B cell (primary cell): ENCODE results near the gene CCDC7. TPM values are rescaled to one million over a fixed set of nuclear protein-coding genes. Genes with fewer than 3 reads are reported as not detected.
"Not testable (repeated sequence)": the region's sequence is repeated elsewhere in the genome, so short reads cannot be mapped to it uniquely, and the experiment has no call there.

Source experiments
- ATAC-seq: fragments of 200-7000 bp; cut with Tn5 transposase; one replicate; pipeline ENCODE4 v1.10.0; 2021; ENCODE audit warnings: low read depth, mild to moderate bottlenecking, moderate number of reproducible peaks, moderate library complexity
- CTCF ChIA-PET: fragments of 350-600 bp; sonication (Branson Sonifier 250); formaldehyde crosslinking; loops from one replicate; lab custom pipeline; 2021; ENCODE audit warnings: antibody characterized with exemption, inconsistent platforms; lab: Charles Lee
- POLR2A ChIA-PET: fragments of 350-600 bp; sonication (Branson Sonifier 250); formaldehyde crosslinking; loops from one replicate; lab custom pipeline; 2021; ENCODE audit warnings: antibody characterized with exemption; lab: Charles Lee
- DNase-seq: peaks from one replicate; pipeline ENCODE4 v3.0.0; 2013
- H2AFZ ChIP-seq: 2 replicates; pipeline ENCODE4 v1.6.1; 2012; ENCODE audit warnings: mild to moderate bottlenecking, low read depth, low read length; ENCODE audit not compliant: insufficient read depth, poor library complexity, severe bottlenecking
- H3K27ac ChIP-seq, 2 donors: 1 replicate in 1 of 2; 2 replicates in 1 of 2; pipeline ENCODE4 v1.5.1; 2012 to 2013; ENCODE audit warnings: low read length in 2 of 2, mild to moderate bottlenecking in 2 of 2, moderate library complexity in 1 of 2
- H3K27me3 ChIP-seq, 4 experiments: fragments of 200-600 bp in 1 of 4; sonication (generic) in 1 of 4; replicated peaks in 1 of 4; 1 replicate in 2 of 4; 2 replicates in 2 of 4; pipeline versions ENCODE4 v1.6.1 to v1.7.0; 2013 to 2016; ENCODE audit warnings: low read length in 3 of 4, mild to moderate bottlenecking in 2 of 4, mixed read lengths in 1 of 4, moderate library complexity in 1 of 4; ENCODE audit not compliant: insufficient read depth in 4 of 4, control insufficient read depth in 3 of 4; ENCODE audit errors: control extremely low read depth in 1 of 4
- H3K36me3 ChIP-seq, 2 experiments: replicated peaks in 1 of 2; 1 replicate in 1 of 2; 2 replicates in 1 of 2; pipeline versions ENCODE4 v1.6.1 to v1.7.1; 2013; ENCODE audit warnings: low read length in 1 of 2; ENCODE audit not compliant: insufficient read depth in 2 of 2, control insufficient read depth in 1 of 2; ENCODE audit errors: control extremely low read depth in 1 of 2, extremely low read depth in 1 of 2
- H3K4me1 ChIP-seq, 2 donors: fragments of 200-600 bp in 1 of 2; sonication (generic) in 1 of 2; 1 replicate in 1 of 2; 2 replicates in 1 of 2; pipeline versions ENCODE4 v1.5.1 to v1.6.1; 2013 to 2017; ENCODE audit warnings: low read length in 2 of 2; ENCODE audit not compliant: control insufficient read depth in 2 of 2, insufficient read depth in 2 of 2
- H3K4me2 ChIP-seq: replicated peaks from 2 replicates; pipeline ENCODE3; 2012; ENCODE audit warnings: mild to moderate bottlenecking, low read depth, low read length; ENCODE audit not compliant: poor library complexity, severe bottlenecking
- H3K4me3 ChIP-seq, 5 experiments: fragments of 200-600 bp in 1 of 5; sonication (generic) in 1 of 5; 1 replicate in 3 of 5; 2 replicates in 2 of 5; pipeline versions ENCODE4 v1.5.1 to v1.7.0; 2011 to 2016; ENCODE audit warnings: low read length in 4 of 5, mild to moderate bottlenecking in 4 of 5, low read depth in 2 of 5, control low read depth in 1 of 5, moderate library complexity in 1 of 5; ENCODE audit not compliant: insufficient read depth in 1 of 5; ENCODE audit errors: control extremely low read depth in 1 of 5, extremely low read depth in 1 of 5
- H3K79me2 ChIP-seq: fragments of 200-600 bp; sonication (generic); one replicate; pipeline ENCODE4 v1.6.0; 2016; ENCODE audit warnings: low read length; ENCODE audit not compliant: control insufficient read depth, insufficient read depth
- H3K9ac ChIP-seq: fragments of 200-600 bp; sonication (generic); 2 replicates; pipeline ENCODE4 v1.6.1; 2017; ENCODE audit warnings: mild to moderate bottlenecking, low read length, moderate library complexity
- H3K9me3 ChIP-seq, 3 donors: one replicate each; pipeline versions ENCODE4 v1.6.1 to v1.7.1; 2013; ENCODE audit warnings: low read length in 2 of 3; ENCODE audit not compliant: control insufficient read depth in 2 of 3, insufficient read depth in 1 of 3; ENCODE audit errors: control extremely low read depth in 1 of 3
- H4K20me1 ChIP-seq: 2 replicates; pipeline ENCODE4 v1.6.0; 2012; ENCODE audit warnings: mild to moderate bottlenecking, low read length; ENCODE audit not compliant: insufficient read depth, control insufficient read depth, poor library complexity, severe bottlenecking
- H3K27ac Mint-ChIP-seq: one replicate; pipeline ENCODE4 v1.8.0; 2021; ENCODE audit warnings: mixed read lengths
- H3K27me3 Mint-ChIP-seq: one replicate; pipeline ENCODE4 v1.8.0; 2021; ENCODE audit warnings: mixed read lengths
- H3K4me1 Mint-ChIP-seq: one replicate; pipeline ENCODE4 v1.8.0; 2021; ENCODE audit warnings: mixed read lengths
- H3K4me3 Mint-ChIP-seq: one replicate; pipeline ENCODE4 v1.8.0; 2021; ENCODE audit warnings: mixed read lengths
- H3K9me3 Mint-ChIP-seq: one replicate; pipeline ENCODE4 v1.8.0; 2022; ENCODE audit warnings: mixed read lengths; ENCODE audit not compliant: insufficient read depth
- EZH2 ChIP-seq: IDR thresholded peaks from 2 replicates; pipeline ENCODE4 v1.6.1; 2012; ENCODE audit warnings: borderline replicate concordance, low read depth, mild to moderate bottlenecking, moderate library complexity, low read length; ENCODE audit not compliant: insufficient read depth, poor library complexity, severe bottlenecking
- WGBS: methylation state at CpG from one replicate; pipeline ENCODE4 v1.1.5; 2013; ENCODE audit warnings: missing lambda C conversion rate; ENCODE audit not compliant: insufficient coverage; 5-methylcytosine and 5-hydroxymethylcytosine counted together
- intact Hi-C: fragments of 100-400 bp; cut with micrococcal nuclease; formaldehyde crosslinking; loops from one replicate; pipeline ENCODE4 v1.10.0; 2022
- polyA plus RNA-seq: library from polyadenylated mRNA; depleted of rRNA; stranded (reverse); fragments of >200 nt; gene quantifications from 2 replicates; pipeline ENCODE4 v1.2.3, GENCODE V29; 2012
- total RNA-seq, 2 donors: library from RNA; stranded (reverse); fragments of 120-200 nt in 1 of 2; gene quantifications; 1 replicate in 1 of 2; 2 replicates in 1 of 2; pipeline versions ENCODE4 v1.2.3 to v1.2.4, GENCODE V29; 2013 to 2022

The CCDC7 gene
- total and polyA plus RNA-seq, 2 donors (not counting 1 experiment from before 2014, with no cell fraction given): 2.6 to 26.6 TPM

DNA sequence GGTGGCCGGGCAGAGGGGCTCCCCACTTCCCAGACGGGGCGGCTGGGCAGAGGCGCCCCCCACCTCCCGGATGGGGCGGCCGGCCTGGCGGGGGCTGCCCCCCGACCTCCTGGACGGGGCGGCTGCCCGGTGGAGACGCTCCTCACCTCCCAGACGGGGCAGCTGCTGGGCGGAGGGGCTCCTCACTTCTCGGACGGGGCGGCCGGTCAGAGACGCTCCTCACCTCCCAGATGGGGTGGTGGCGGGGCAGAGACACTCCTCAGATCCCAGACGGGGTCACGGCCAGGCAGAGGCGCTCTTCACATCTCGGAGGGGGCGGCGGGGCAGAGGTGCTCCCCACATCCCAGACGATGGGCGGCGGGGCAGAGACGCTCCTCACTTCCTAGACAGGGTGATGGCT, 54.2 kb downstream of the CCDC7 start:
- H3K27ac Mint-ChIP-seq, intact Hi-C loops: not testable (repeated sequence)

DNA sequence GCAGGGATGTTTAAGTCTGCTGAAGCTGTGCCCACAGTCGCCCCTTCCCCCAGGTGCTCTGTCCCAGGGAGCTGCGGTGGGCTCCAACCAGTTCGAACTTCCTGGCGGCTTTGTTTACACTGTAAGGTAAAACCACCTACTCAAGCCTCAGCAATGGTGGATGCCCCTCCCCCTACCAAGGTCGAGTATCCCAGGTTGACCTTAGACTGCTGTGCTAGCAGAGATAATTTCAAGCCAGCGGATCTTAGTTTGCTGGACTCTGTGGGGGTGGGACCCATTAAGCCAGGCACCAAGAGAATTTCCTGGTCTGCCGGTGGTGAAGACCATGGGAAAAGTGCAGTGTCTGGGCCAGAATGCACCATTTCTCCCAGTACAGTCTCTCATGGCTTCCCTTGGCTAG, 56.0 kb downstream of the CCDC7 start:
- 87% methylated on average over 6 of the region's 7 CpGs for WGBS
- H3K79me2 ChIP-seq: no peaks in the 10 kb centered on the region
- TF ChIP-seq EZH2: no peak
- no peak overlapping the region for H2AFZ ChIP-seq
- no peak overlapping the region for H3K27ac Mint-ChIP-seq
- H3K27me3 Mint-ChIP-seq: no peaks in the 10 kb centered on the region
- H3K9me3 Mint-ChIP-seq: no peaks in the 10 kb centered on the region
- H3K36me3 ChIP-seq: peaks cover 2 to 6% of the 10 kb centered on the region in 2 experiments
- no peak overlapping the region for H3K4me2 ChIP-seq
- DNase-seq (no peak), ATAC-seq (no peak)
- H3K4me1 Mint-ChIP-seq: no peaks in the 10 kb centered on the region
- peaks cover 0 to 25% (median 1%) of the 10 kb centered on the region in 3 donors for H3K9me3 ChIP-seq
- POLR2A ChIA-PET: no interaction called here
- no peak overlapping the region for H3K4me3 ChIP-seq
- H4K20me1 ChIP-seq: no peaks in the 10 kb centered on the region
- H3K27me3 ChIP-seq: no peaks in the 10 kb centered on the region
- H3K9ac ChIP-seq: no peak overlapping the region
- intact Hi-C loops: no loop called here
- H3K27ac ChIP-seq: no peak overlapping the region
- no peak overlapping the region for H3K4me3 Mint-ChIP-seq
- CTCF ChIA-PET: no interaction called here
- no peaks in the 10 kb centered on the region for H3K4me1 ChIP-seq

More for the DNA sequence above, 54.2 kb downstream of the CCDC7 start:
- POLR2A ChIA-PET, H3K9me3 Mint-ChIP-seq, H4K20me1 ChIP-seq, H3K27ac ChIP-seq, H3K79me2 ChIP-seq, DNase-seq, H2AFZ ChIP-seq, H3K4me3 ChIP-seq, H3K27me3 Mint-ChIP-seq, H3K4me3 Mint-ChIP-seq, H3K36me3 ChIP-seq, H3K4me1 ChIP-seq, H3K4me1 Mint-ChIP-seq, ATAC-seq, H3K4me2 ChIP-seq, H3K27me3 ChIP-seq, CTCF ChIA-PET, H3K9ac ChIP-seq: not testable (repeated sequence)
- 98% methylated on average over 21 of the region's 31 CpGs for WGBS
- H3K9me3 ChIP-seq: peaks cover 0 to 11% (median 1%) of the 10 kb centered on the region in 3 donors

DNA sequence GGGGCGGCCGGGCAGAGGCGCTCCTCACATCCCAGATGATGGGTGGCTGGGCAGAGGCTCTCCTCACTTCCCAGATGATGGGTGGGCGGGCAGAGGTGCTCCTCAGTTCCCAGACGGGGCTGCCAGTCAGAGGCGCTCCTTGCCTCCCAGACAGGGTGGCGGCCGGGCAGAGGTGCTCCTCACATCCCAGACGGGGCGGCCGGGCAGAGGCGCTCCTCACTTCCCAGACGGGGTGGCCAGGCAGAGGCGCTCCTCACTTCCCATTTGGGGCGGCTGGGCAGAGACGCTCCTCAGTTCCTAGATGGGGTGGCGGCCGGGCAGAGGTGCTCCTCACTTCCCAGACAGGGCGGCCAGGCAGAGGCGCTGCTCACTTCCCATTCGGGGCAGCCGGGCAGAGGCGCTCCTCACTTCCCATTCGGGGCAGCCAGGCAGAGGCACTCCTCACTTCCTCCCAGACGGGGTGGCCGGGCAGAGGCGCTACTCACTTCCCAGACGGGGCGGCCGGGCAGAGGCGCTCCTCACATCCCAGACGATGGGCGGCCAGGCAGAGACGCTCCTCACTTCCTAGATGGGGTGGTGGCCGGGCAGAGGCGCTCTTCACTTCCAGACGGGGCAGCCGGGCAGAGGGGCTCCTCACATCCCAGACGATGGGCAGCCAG, 60.0 kb downstream of the CCDC7 start:
- H3K4me2 ChIP-seq, H3K4me3 Mint-ChIP-seq, H2AFZ ChIP-seq, DNase-seq, H3K79me2 ChIP-seq, H3K27me3 Mint-ChIP-seq, H3K4me1 Mint-ChIP-seq, H3K27ac Mint-ChIP-seq, intact Hi-C loops, H3K4me3 ChIP-seq, H3K27me3 ChIP-seq, H3K9ac ChIP-seq, H4K20me1 ChIP-seq, CTCF ChIA-PET, H3K36me3 ChIP-seq, ATAC-seq, H3K9me3 Mint-ChIP-seq, POLR2A ChIA-PET, H3K4me1 ChIP-seq, H3K27ac ChIP-seq: not testable (repeated sequence)
- 94% methylated on average over 39 of the region's 39 CpGs for WGBS
- H3K9me3 ChIP-seq: peaks cover 0 to 20% (median 0%) of the 10 kb centered on the region in 3 donors
